GM12864 (cell line): ENCODE data around the gene COL19A1.

Source experiments
- DNase-seq: peaks from one replicate; pipeline ENCODE4 v3.0.0-alpha.2; 2011; ENCODE audit warnings: low read depth
- H3K4me3 ChIP-seq: 2 replicates; pipeline ENCODE4 v1.5.1; 2011; ENCODE audit warnings: mild to moderate bottlenecking, low read depth, low read length, control low read depth
- CTCF ChIP-seq: IDR thresholded peaks from 2 replicates; pipeline ENCODE4 v1.5.1; 2011; ENCODE audit warnings: low read depth, mild to moderate bottlenecking, moderate library complexity, low read length, control low read depth, inconsistent platforms; ENCODE audit errors: missing control alignments

Gene COL19A1

DNA sequence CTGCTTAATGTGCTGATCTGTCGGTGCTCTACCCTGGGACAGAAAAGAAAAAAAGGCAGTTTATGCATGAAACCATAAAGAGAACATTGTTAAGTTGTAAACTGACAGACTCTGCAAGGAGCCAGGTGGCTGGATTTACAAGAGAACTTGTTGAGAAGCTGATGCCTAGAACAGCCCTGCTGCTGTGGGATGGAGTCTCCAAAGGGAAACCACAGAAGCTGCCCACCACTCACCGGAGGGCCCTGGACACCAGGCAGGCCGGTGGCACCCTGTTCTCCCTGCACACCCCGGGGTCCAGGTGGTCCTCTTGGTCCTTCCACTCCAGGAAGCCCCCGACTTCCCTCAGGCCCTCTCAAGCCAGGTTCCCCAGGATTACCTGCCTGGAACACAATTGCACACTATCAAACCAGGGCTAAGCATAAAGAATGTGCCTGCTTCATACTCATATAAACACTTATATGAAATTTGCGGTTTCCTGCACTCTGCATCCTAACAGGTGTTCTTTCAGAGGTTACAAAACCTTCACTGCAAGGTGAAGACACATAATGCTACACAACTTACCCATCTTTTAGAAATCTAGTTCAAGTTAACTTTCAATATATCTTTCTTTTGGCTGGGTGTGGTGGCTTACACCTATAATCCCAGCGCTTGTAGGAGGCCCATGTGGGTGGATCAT is 368.3 kb downstream of the COL19A1 start:
- DNase-seq, result no peak
- no peak overlapping the region for H3K4me3 ChIP-seq
- TF ChIP-seq CTCF, result no peak

GRCh38 chr6:70236343-70236742 is 370.0 kb downstream of the COL19A1 start:
- no peak for DNase-seq
- H3K4me3 ChIP-seq, result no peak overlapping the region
- no peak for TF ChIP-seq CTCF

GRCh38 chr6:70241031-70241430 is 374.7 kb downstream of the COL19A1 start:
- no peak for DNase-seq
- no peak overlapping the region for H3K4me3 ChIP-seq
- no peak for TF ChIP-seq CTCF

DNA sequence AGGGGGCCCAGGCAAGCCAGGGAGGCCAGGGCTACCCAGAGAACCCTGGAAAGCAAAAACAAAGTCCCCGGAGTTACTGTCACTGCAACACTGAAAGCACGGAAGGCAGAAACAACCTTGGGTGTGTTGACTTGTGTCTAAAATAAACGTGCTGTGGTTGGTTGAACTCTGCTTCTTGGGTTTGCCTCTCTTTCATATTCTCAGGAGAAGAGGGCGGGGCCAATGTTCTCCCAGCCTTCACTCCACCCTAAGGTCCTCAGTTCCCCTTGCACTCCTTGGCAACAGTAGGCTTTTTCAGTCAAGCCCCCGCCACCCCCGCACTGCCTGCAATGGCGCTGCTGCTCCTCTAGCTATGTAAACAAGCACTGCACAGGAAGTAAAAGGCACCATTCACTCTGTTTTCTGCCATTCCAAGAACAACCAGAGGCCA is 375.6 kb downstream of the COL19A1 start:
- DNase-seq, result no peak

GRCh38 chr6:70246118-70246517 is 379.8 kb downstream of the COL19A1 start:
- no peak overlapping the region for H3K4me3 ChIP-seq
- TF ChIP-seq CTCF, result no peak
- no peak for DNase-seq

More for the DNA sequence above, 375.6 kb downstream of the COL19A1 start:
- TF ChIP-seq CTCF, result no peak
- no peak overlapping the region for H3K4me3 ChIP-seq

GRCh38 chr6:70252604-70253003 is 386.2 kb downstream of the COL19A1 start:
- no peak for TF ChIP-seq CTCF
- no peak overlapping the region for H3K4me3 ChIP-seq
- DNase-seq, result no peak

GRCh38 chr6:70253923-70254322 is 387.6 kb downstream of the COL19A1 start:
- TF ChIP-seq CTCF, result no peak
- H3K4me3 ChIP-seq, result no peak overlapping the region
- DNase-seq, result no peak
